ENCODE data around the gene WT1. TPM values are rescaled to one million over a fixed set of nuclear protein-coding genes. Genes with fewer than 3 reads are reported as not detected.

WT1 gene
- total RNA-seq, 1 experiment from 2014 or later = not detected

DNA sequence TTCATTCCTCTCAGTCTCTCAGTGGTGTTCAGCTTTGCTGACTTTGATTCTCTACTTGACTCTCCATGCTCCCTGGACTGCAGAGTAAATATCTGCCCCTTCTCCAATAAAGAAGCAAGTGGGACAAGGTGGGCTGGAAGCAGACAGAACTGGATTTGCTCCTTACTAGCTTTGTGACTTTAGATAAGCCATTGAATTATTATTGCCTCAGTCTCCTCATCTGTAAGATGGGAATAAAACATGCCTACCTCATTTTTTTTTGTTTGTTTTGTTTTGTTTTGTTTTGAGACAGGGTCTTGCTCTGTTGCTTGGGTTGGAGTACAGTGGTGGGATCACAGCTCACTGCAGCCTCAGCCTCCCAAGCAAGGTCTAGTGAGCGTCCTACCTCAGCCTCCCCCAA lies 44.6 kb downstream of the WT1 start:
- TF ChIP-seq TCF7 (CRISPR knock-in tag; IDR thresholded peaks at IDR 0.05; ENCODE audit: low read depth) (no peak), NFE2L1 (CRISPR knock-in tag; IDR thresholded peaks at IDR 0.05) (no peak), ZNF138 (CRISPR knock-in tag; conservative IDR thresholded peaks at IDR 0.05) (no peak), HMGA2 (CRISPR knock-in tag; IDR thresholded peaks at IDR 0.05) (no peak), CREB1 (CRISPR knock-in tag; IDR thresholded peaks at IDR 0.05) (no peak), ZNF423 (CRISPR knock-in tag; IDR thresholded peaks at IDR 0.05) (no peak), NFYB (CRISPR knock-in tag; conservative IDR thresholded peaks at IDR 0.05; ENCODE audit: low read depth) (no peak), TP53 (CRISPR knock-in tag; IDR thresholded peaks at IDR 0.05) (no peak), MYBL2 (CRISPR knock-in tag; IDR thresholded peaks at IDR 0.05) (no peak), ZNF396 (CRISPR knock-in tag; IDR thresholded peaks at IDR 0.05; ENCODE audit: borderline replicate concordance) (no peak), PRRX2 (CRISPR knock-in tag; IDR thresholded peaks at IDR 0.05) (no peak), GABPB1 (CRISPR knock-in tag; IDR thresholded peaks at IDR 0.05) (no peak), ZNF121 (CRISPR knock-in tag; IDR thresholded peaks at IDR 0.05) (no peak), SMAD3 (CRISPR knock-in tag; IDR thresholded peaks at IDR 0.05; ENCODE audit: borderline replicate concordance) (no peak), ZNF671 (CRISPR knock-in tag; IDR thresholded peaks at IDR 0.05) (no peak)
- TF ChIP-seq, protein P1, sequence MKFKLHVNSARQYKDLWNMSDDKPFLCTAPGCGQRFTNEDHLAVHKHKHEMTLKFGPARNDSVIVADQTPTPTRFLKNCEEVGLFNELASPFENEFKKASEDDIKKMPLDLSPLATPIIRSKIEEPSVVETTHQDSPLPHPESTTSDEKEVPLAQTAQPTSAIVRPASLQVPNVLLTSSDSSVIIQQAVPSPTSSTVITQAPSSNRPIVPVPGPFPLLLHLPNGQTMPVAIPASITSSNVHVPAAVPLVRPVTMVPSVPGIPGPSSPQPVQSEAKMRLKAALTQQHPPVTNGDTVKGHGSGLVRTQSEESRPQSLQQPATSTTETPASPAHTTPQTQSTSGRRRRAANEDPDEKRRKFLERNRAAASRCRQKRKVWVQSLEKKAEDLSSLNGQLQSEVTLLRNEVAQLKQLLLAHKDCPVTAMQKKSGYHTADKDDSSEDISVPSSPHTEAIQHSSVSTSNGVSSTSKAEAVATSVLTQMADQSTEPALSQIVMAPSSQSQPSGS (CRISPR knock-in tag; IDR thresholded peaks at IDR 0.05; ENCODE audit: borderline replicate concordance, low read depth) = no peak
- TF ChIP-seq, protein P2, sequence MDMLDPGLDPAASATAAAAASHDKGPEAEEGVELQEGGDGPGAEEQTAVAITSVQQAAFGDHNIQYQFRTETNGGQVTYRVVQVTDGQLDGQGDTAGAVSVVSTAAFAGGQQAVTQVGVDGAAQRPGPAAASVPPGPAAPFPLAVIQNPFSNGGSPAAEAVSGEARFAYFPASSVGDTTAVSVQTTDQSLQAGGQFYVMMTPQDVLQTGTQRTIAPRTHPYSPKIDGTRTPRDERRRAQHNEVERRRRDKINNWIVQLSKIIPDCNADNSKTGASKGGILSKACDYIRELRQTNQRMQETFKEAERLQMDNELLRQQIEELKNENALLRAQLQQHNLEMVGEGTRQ (CRISPR knock-in tag; IDR thresholded peaks at IDR 0.05) = no peak
- TF ChIP-seq, protein P3, sequence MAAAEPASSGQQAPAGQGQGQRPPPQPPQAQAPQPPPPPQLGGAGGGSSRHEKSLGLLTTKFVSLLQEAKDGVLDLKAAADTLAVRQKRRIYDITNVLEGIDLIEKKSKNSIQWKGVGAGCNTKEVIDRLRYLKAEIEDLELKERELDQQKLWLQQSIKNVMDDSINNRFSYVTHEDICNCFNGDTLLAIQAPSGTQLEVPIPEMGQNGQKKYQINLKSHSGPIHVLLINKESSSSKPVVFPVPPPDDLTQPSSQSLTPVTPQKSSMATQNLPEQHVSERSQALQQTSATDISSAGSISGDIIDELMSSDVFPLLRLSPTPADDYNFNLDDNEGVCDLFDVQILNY (CRISPR knock-in tag; IDR thresholded peaks at IDR 0.05) = no peak
- TF ChIP-seq, protein P4, sequence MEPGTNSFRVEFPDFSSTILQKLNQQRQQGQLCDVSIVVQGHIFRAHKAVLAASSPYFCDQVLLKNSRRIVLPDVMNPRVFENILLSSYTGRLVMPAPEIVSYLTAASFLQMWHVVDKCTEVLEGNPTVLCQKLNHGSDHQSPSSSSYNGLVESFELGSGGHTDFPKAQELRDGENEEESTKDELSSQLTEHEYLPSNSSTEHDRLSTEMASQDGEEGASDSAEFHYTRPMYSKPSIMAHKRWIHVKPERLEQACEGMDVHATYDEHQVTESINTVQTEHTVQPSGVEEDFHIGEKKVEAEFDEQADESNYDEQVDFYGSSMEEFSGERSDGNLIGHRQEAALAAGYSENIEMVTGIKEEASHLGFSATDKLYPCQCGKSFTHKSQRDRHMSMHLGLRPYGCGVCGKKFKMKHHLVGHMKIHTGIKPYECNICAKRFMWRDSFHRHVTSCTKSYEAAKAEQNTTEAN (CRISPR knock-in tag; IDR thresholded peaks at IDR 0.05) = no peak
- TF ChIP-seq, protein P5, sequence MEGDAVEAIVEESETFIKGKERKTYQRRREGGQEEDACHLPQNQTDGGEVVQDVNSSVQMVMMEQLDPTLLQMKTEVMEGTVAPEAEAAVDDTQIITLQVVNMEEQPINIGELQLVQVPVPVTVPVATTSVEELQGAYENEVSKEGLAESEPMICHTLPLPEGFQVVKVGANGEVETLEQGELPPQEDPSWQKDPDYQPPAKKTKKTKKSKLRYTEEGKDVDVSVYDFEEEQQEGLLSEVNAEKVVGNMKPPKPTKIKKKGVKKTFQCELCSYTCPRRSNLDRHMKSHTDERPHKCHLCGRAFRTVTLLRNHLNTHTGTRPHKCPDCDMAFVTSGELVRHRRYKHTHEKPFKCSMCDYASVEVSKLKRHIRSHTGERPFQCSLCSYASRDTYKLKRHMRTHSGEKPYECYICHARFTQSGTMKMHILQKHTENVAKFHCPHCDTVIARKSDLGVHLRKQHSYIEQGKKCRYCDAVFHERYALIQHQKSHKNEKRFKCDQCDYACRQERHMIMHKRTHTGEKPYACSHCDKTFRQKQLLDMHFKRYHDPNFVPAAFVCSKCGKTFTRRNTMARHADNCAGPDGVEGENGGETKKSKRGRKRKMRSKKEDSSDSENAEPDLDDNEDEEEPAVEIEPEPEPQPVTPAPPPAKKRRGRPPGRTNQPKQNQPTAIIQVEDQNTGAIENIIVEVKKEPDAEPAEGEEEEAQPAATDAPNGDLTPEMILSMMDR (IDR thresholded peaks at IDR 0.05) = no peak
- no peak for ATAC-seq
- ChIA-PET CTCF (interaction anchor here (0.5 to 0.6 kb wide), 2 partner anchors 15 to 1446 kb away, joined by 4 read pairs; no protein-coding TSS in a partner anchor), POLR2A (no interaction called here)
- H3K4me3 Mint-ChIP-seq = no peak overlapping the region
- peaks cover 14% of the 10 kb centered on the region for H3K4me1 Mint-ChIP-seq
- DNase-seq (ENCODE audit: low spot score) = no peak
- H3K27me3 Mint-ChIP-seq (ENCODE audit: low read depth) = no peaks in the 10 kb centered on the region; the same call in 1 of the 2 replicates
- H3K9me3 Mint-ChIP-seq = no peaks in the 10 kb centered on the region
- no peaks in the 10 kb centered on the region for H3K36me3 Mint-ChIP-seq
- no peak overlapping the region for H3K27ac Mint-ChIP-seq

DNA sequence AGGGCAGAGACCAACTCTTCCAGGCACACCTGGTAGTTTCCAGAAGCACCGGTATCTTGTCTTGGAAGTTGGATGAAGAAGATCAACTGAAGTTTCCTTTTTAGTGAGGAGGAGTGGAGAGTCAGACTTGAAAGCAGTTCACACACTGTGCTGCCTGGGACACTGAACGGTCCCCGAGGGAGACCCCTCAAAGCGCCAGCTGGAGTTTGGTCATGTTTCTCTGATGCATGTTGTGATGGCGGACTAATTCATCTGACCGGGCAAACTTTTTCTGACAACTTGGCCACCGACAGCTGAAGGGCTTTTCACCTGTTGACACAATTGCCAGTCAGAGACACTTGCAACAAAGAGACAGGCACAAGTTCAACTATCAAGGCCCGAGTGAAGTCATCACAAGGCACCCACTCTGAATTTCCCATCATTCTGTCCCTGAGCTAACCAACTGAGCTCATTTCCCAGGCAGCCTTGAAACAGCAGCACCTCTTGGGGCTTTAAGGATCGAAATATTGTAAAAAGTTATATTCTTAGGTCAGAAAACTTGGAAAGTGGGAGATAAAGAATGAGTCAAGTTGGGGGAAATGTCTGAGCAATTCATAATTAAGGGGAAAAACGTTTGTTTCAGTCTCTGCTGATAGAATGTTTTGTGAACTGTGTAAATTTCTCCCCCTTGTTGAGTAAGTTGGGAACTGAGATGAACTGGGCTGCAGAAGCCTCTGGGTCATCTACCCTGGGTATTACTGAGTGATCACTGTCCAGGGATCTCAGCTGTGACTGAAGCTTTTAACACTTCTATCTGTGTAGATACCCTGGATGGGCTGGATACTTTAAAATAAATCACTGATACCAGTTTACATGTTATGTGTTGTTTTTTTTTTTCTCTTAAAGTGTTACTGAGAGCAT lies 46.2 kb downstream of the WT1 start:
- no peak overlapping the region for H3K4me3 Mint-ChIP-seq
- no peaks in the 10 kb centered on the region; the same call in 1 of the 2 replicates for H3K27me3 Mint-ChIP-seq (ENCODE audit: low read depth)
- DNase-seq (ENCODE audit: low spot score) (no peak), ATAC-seq (no peak)
- peaks cover 12% of the 10 kb centered on the region for H3K4me1 Mint-ChIP-seq
- ChIA-PET POLR2A (no interaction called here), CTCF (no interaction called here)
- no peaks in the 10 kb centered on the region for H3K9me3 Mint-ChIP-seq
- H3K27ac Mint-ChIP-seq = no peak overlapping the region
- no peaks in the 10 kb centered on the region for H3K36me3 Mint-ChIP-seq
- TF ChIP-seq, protein P5 (IDR thresholded peaks at IDR 0.05) = no peak
- TF ChIP-seq, protein P6, sequence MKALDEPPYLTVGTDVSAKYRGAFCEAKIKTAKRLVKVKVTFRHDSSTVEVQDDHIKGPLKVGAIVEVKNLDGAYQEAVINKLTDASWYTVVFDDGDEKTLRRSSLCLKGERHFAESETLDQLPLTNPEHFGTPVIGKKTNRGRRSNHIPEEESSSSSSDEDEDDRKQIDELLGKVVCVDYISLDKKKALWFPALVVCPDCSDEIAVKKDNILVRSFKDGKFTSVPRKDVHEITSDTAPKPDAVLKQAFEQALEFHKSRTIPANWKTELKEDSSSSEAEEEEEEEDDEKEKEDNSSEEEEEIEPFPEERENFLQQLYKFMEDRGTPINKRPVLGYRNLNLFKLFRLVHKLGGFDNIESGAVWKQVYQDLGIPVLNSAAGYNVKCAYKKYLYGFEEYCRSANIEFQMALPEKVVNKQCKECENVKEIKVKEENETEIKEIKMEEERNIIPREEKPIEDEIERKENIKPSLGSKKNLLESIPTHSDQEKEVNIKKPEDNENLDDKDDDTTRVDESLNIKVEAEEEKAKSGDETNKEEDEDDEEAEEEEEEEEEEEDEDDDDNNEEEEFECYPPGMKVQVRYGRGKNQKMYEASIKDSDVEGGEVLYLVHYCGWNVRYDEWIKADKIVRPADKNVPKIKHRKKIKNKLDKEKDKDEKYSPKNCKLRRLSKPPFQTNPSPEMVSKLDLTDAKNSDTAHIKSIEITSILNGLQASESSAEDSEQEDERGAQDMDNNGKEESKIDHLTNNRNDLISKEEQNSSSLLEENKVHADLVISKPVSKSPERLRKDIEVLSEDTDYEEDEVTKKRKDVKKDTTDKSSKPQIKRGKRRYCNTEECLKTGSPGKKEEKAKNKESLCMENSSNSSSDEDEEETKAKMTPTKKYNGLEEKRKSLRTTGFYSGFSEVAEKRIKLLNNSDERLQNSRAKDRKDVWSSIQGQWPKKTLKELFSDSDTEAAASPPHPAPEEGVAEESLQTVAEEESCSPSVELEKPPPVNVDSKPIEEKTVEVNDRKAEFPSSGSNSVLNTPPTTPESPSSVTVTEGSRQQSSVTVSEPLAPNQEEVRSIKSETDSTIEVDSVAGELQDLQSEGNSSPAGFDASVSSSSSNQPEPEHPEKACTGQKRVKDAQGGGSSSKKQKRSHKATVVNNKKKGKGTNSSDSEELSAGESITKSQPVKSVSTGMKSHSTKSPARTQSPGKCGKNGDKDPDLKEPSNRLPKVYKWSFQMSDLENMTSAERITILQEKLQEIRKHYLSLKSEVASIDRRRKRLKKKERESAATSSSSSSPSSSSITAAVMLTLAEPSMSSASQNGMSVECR (CRISPR knock-in tag; IDR thresholded peaks at IDR 0.05; ENCODE audit: borderline replicate concordance) = no peak
- TF ChIP-seq MYBL2 (CRISPR knock-in tag; IDR thresholded peaks at IDR 0.05) = no peak
